Limb (tissue), 2 donors: ENCODE results near the gene VIPR1.
"Not testable (repeated sequence)": the region's sequence is repeated elsewhere in the genome, so short reads cannot be mapped to it uniquely, and the experiment has no call there.

Experiments used
- DNase-seq, 2 donors: peaks; one replicate each; pipeline ENCODE4 v3.0.0-alpha.2; 2016; ENCODE audit errors: extremely low spot score in 2 of 2

VIPR1 gene

DNA sequence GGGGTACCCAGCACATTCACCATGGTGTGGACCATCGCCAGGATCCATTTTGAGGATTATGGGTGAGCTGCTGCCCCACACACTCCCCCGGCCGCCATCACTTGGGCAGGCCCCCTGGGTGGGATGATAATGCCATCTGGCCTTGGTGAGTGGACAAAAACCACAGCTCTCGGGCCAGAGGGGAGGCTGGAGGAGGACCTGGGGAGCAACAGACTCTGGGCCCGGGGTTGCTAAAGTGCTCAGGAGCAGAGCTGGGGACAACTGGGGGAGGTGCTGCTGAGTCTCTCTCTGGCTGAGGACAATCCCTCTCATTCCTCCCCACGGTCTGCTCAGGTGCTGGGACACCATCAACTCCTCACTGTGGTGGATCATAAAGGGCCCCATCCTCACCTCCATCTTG, 29.0 kb downstream of the VIPR1 start:
- no peak for DNase-seq

DNA sequence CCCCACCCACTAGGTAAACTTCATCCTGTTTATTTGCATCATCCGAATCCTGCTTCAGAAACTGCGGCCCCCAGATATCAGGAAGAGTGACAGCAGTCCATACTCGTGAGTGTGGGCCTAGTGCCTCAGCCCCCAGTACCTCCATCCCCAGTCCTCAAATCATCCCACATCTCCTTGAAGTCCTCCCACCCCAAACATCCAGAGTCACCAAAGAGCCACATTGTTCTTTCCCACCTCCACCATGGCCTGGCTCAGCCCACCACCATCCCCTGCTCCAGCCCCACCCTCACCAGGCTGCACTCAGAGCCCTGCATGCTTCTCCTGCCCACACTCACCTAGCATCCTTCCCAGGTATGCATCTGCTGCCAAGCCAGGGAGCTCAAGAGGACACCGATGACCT, 29.8 kb downstream of the VIPR1 start:
- no peak for DNase-seq

GRCh38 chr3:42533161-42533897, 30.9 kb downstream of the VIPR1 start:
- no peak for DNase-seq

- DNase-seq = no peak
Observed at GRCh38 chr3:42535981-42536784, 33.7 kb downstream of the VIPR1 start.

DNA sequence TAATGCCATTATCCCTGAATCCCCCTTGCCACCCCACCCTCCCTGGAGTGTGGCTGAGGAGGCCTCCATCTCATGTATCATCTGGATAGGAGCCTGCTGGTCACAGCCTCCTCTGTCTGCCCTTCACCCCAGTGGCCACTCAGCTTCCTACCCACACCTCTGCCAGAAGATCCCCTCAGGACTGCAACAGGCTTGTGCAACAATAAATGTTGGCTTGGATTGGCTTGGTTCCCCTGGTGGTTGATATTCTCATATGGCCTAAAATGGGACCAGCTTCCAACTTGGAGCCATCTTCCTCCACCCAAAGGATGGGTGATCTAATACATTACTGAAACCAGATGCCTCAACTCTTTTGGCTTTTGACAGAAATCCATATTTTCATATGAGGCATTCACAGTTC, 34.9 kb downstream of the VIPR1 start:
- no peak for DNase-seq

DNA sequence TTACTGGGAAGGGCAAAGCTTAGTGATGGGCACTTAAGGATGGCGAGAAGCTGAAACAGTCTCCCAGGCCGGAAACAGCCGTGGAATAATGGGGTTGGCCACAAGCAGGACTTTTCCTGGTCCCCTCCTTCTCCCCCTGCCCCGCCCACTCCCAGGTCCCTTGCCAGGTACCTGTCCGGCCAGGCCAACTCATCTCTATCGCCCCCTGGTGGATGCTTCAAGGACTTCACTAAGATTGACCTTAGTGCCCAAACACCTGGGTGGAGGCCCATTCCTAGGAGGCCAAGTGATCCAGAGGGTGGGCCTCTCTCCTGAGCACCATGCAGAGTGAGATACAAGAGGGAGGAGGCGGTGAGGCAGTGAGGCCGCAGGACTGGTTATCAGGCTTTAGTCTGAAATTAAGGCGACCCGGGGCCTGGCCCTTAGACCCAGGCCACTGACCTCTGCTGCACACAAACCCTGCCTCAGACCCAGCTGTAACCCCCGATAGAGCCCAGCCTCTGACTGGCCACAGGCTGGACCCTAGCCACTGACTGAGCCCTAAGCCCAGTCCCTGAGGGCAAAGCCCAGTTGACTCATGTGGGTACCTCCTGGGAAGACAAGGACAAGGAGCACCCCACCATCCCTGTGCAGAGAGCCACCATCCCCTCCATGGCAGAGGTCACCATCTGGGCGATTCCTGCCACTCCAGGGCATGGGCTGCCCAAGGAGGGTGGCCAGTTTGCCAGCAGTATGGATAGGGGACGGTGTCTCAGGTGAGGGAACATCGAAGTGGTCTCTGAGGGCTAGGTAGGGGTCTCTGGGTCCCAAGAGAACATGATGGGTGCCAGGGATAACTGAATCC, 37.6 kb downstream of the VIPR1 start:
- no peak for DNase-seq

DNA sequence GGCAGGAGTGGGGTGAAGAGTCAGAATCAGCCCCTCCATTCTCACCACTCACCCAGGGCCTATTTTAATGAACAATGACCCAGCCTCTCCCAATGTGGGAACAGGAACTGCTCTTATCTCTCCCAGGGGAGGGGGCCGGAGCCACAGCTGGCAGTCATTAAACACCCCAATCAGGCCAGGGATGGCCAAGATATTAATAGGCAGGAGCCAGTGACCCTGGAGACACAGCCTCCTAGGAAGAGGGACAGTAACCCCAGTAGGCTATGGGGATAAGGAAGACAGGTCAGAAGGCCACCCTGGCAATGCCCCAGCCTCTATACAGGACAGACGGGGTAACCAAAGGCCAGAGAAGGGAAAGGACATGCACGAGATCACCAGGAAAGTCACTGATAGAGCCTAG, 38.6 kb downstream of the VIPR1 start:
- DNase-seq = no peak

- DNase-seq = no peak
Observed at GRCh38 chr3:42544492-42545283, 42.2 kb downstream of the VIPR1 start.

DNA sequence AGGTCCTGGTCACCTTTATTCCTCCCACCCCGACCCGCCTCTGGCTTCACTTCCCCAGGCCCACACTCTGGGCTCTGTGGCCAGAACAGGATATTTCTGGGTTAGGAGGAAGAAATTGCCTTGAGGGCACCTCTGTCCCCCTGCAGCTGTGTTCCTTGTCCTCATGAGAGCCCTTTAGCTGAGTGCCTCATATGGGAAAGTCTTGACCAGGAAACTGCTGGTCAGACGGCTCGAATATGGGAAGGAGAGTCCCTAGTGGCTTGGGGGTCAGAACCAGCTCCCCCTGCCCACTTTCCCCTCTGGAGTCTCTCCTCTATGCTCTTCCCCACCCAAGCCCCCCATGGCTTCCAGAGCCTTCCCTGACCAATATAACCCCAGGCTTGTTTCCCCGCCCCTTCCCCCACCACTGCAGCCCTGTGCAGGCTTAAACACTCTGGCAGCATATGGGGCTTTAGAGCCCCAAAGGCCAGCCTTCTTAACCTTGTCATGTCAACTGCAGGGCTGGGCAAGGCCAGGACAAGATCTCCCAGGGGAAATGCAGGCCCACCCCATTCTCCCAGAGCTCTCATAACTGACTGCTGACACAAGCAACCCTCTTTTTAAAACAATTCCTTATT, 42.9 kb downstream of the VIPR1 start:
- no peak for DNase-seq

- no peak for DNase-seq
Observed at GRCh38 chr3:42546691-42547213, 44.3 kb downstream of the VIPR1 start.

- peak; percentile 42 to 78 for DNase-seq
Observed at GRCh38 chr3:42547401-42547945, 45.0 kb downstream of the VIPR1 start.

DNA sequence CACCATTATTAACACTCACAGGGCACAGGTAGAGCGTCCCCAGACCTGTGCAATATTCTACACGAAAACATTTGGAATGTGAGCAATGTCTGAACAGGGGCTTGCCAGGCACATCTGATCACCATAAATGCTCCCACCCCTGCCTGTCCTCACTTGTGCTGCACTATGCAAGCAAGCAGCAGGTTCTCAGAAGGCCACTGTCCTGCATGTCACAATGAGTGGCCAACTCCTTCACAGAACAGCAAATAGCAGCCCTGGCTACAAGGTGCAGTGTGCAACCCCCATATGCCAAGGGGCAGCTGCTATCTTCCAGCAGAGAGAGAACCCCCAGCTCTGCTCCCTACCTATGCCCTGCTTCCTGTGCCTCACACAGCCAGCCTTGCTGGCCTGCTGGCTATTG, 46.7 kb downstream of the VIPR1 start:
- no peak for DNase-seq

- DNase-seq = no peak
Observed at GRCh38 chr3:42550250-42550649, 47.8 kb downstream of the VIPR1 start.

- no peak for DNase-seq
Observed at GRCh38 chr3:42552830-42553229, 50.4 kb downstream of the VIPR1 start.

DNA sequence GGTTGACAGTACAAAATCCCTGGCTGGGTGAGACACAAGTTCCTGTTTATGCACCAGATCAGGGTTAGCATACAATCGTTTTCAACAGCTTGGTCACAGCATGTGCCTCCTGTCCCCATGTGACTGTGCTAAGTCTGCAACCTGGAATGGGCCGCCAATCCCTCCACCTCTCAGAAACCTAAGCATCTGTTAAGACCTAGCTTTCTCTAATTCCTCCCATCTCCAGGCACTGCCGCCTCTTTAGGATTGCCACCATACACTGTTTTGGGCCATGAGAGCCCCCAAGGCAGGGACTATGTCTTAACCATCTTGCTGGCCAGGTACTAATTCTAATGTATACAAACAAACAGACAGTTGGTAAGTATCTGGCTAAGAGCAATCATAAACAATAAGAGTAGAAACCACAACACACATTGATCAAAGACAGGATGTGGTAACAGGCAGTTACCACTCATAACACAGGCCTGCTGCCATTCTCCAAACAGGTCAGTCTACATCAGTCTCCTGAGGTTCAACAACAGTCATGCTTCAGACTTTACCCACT, 53.7 kb downstream of the VIPR1 start:
- no peak for DNase-seq

- not testable (repeated sequence) for DNase-seq
Observed at GRCh38 chr3:42556817-42557216, 54.4 kb downstream of the VIPR1 start.

DNA sequence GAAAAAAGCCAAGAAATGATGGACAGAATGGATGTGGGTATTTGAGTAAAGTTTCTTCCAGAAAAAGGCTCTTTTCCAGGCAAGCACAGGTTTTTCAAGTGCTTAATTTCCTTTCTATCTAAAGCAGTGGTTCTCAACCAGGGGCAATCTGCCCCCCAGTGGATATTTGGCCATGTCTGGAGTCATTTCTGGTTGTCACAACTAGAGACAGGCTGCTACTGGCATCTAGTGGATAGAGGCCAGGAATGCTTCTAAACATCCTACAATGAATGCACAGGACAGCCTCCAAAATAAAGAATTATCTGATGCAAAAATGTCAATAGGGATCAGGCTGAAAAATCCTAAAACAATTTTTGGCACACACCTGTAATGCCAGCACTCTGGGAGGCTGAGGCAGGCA, 55.4 kb downstream of the VIPR1 start:
- DNase-seq = no peak

DNA sequence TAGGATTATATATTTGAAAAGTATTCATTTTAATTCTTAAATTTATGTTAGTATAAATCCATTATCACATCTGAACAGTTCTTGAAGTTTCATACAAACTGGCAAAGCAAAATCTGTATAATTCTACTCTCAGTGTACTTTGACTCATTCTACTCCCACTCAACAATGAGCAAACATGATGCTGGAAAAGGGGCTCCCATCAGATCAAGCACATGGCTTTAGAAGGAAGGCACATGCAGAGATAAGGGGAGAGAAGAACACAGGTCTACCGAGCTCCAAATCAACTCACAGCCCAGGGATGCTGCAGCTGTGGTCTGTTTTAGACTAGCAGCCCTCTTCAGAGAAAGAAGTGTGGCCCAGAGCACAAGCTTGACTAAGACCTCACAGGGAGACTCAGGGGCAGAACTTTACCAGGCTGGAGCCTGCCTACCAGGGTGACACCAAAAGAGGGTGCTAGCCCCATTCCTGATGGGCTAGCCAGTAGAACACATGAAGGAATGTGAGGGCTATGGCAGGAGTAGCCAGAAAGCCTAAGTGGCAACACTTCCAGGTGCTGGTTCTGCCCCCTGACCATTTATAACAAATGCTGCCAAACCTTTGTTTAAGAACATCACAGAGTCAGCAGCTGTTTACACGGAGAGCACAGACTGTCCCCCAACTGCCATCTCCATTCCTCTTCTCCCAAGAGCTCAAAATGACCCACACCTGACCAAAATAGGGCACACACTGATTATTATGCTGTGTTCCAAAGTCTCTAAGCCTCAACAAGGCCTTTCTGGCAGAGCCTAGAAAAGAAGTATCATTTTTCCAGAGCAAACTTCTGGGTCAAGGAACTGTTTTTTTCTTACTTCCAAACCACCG, 59.8 kb downstream of the VIPR1 start:
- no peak for DNase-seq

- DNase-seq = no peak
Observed at GRCh38 chr3:42569593-42570142, 67.2 kb downstream of the VIPR1 start.
